OCI-LY3 (cell line): ENCODE data around the gene AVEN.

Source experiments
- H2AFZ ChIP-seq: fragments of 200-600, 300-600 bp; shearing (Covaris generic); 2 replicates; pipeline ENCODE4 v1.6.0; 2014; ENCODE audit warnings: antibody characterized with exemption, low read depth, low read length
- H3K27ac ChIP-seq: fragments of 200-600, 300-600 bp; sonication (generic); 2 replicates; pipeline ENCODE4 v1.5.1; 2014; ENCODE audit warnings: mild to moderate bottlenecking, low read length, moderate library complexity, mixed read lengths
- H3K27me3 ChIP-seq: fragments of 200-600, 300-600 bp; sonication (generic); 2 replicates; pipeline ENCODE4 v1.6.1; 2014; ENCODE audit warnings: low read depth, low read length, mixed read lengths
- H3K36me3 ChIP-seq: fragments of 200-600, 300-600 bp; sonication (generic); replicated peaks from 2 replicates; pipeline ENCODE3; 2014; ENCODE audit warnings: low read depth, low read length, mixed read lengths
- H3K4me1 ChIP-seq: fragments of 300-600, 200-600 bp; sonication (generic); 2 replicates; pipeline ENCODE4 v1.6.1; 2014; ENCODE audit warnings: low read length, mixed read lengths
- H3K4me2 ChIP-seq: fragments of 200-600, 300-600 bp; sonication (generic); 2 replicates; pipeline ENCODE4 v1.6.1; 2014; ENCODE audit warnings: low read length, mixed read lengths
- H3K4me3 ChIP-seq: fragments of 300-600, 200-600 bp; sonication (generic); 2 replicates; pipeline ENCODE4 v1.5.1; 2014; ENCODE audit warnings: antibody characterized with exemption, mild to moderate bottlenecking, low read length, moderate library complexity
- H3K79me2 ChIP-seq: fragments of 300-600, 200-600 bp; shearing (Covaris generic); 2 replicates; pipeline ENCODE4 v1.6.1; 2014; ENCODE audit warnings: mild to moderate bottlenecking, low read length, mixed read lengths
- H3K9ac ChIP-seq: fragments of 300-600, 200-600 bp; shearing (Covaris generic); 2 replicates; pipeline ENCODE4 v1.6.0; 2014; ENCODE audit warnings: mild to moderate bottlenecking, low read length, moderate library complexity
- H3K9me3 ChIP-seq: fragments of 200-600, 300-600 bp; shearing (Covaris generic); 2 replicates; pipeline ENCODE4 v1.6.1; 2014; ENCODE audit warnings: low read length, mixed read lengths; ENCODE audit not compliant: insufficient read depth
- H4K20me1 ChIP-seq: fragments of 200-600, 300-600 bp; sonication (generic); 2 replicates; pipeline ENCODE4 v1.6.1; 2016; ENCODE audit warnings: low read length, mixed read lengths; ENCODE audit not compliant: insufficient read depth
- CTCF ChIP-seq: fragments of 200-600, 300-600 bp; sonication (generic); IDR thresholded peaks from 2 replicates; pipeline ENCODE4 v1.5.1; 2014; ENCODE audit warnings: antibody characterized with exemption, low read length, low read depth
- EZH2phosphoT487 ChIP-seq: fragments of 200-600 bp; shearing (Covaris generic); IDR thresholded peaks from 2 replicates; pipeline ENCODE4 v1.6.1; 2018; ENCODE audit warnings: antibody characterized with exemption, mixed run types, low read depth

The AVEN gene

DNA sequence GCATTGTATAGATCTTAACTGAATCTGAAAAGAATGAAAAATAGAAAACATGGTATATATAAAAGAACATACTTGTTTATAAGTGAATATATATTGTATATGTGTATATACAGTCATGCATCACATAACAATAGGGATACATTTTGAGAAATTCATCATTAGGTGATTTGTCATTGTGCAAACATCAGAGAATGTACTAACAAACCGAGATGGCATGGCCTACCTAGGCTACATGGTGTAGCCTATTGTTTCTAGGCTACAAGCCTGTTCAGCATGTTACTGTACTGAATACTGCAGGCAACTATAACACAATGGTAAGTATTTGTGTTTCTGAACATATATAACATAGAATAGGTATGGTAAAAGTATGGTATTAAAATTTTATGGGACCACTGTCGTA is 135.3 kb downstream of the AVEN start:
- Histone ChIP-seq H3K4me3 (no peak overlapping the region), H2AFZ (no peak overlapping the region), H3K4me1 (no peaks in the 10 kb centered on the region), H3K9me3 (no peaks in the 10 kb centered on the region), H3K27ac (no peak overlapping the region), H3K27me3 (no peaks in the 10 kb centered on the region), H3K79me2 (no peaks in the 10 kb centered on the region), H4K20me1 (no peaks in the 10 kb centered on the region), H3K4me2 (no peak overlapping the region), H3K36me3 (no peaks in the 10 kb centered on the region), H3K9ac (no peak overlapping the region)
- TF ChIP-seq CTCF: no peak
- TF ChIP-seq EZH2phosphoT487: no peak

DNA sequence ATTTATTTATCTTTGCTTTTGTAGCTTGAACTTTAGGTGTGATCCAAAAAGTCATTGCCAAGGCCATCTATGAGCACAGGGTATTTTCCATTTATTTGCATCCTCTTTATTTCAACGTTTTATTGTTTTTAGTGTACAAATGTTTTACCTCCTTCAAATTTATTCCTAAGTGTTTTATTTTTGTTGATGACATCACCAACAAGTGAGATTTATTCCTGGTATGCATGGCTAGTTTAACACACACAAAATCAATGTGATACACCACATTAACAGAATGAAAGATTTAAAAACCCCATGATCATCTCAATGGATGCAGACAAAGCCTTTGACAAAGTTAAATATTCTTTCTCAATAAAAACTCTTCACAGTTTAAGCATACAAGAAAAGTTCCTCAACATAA is 137.0 kb downstream of the AVEN start:
- Histone ChIP-seq H3K9me3 (no peaks in the 10 kb centered on the region), H3K9ac (no peak overlapping the region), H3K27ac (no peak overlapping the region), H3K4me3 (no peak overlapping the region), H3K27me3 (no peaks in the 10 kb centered on the region), H3K36me3 (no peaks in the 10 kb centered on the region), H3K4me2 (no peak overlapping the region), H2AFZ (no peak overlapping the region), H3K79me2 (no peaks in the 10 kb centered on the region), H4K20me1 (no peaks in the 10 kb centered on the region), H3K4me1 (no peaks in the 10 kb centered on the region)
- TF ChIP-seq CTCF (no peak), EZH2phosphoT487 (no peak)

- Histone ChIP-seq H3K27ac (no peak overlapping the region), H3K4me3 (no peak overlapping the region), H3K4me1 (no peaks in the 10 kb centered on the region), H3K9me3 (no peaks in the 10 kb centered on the region), H3K9ac (no peak overlapping the region), H4K20me1 (no peaks in the 10 kb centered on the region), H3K36me3 (no peaks in the 10 kb centered on the region), H3K27me3 (no peaks in the 10 kb centered on the region), H3K79me2 (no peaks in the 10 kb centered on the region), H2AFZ (no peak overlapping the region), H3K4me2 (no peak overlapping the region)
- TF ChIP-seq CTCF: no peak
- no peak for TF ChIP-seq EZH2phosphoT487
Observed at GRCh38 chr15:33894193-33894592, 144.8 kb downstream of the AVEN start.

DNA sequence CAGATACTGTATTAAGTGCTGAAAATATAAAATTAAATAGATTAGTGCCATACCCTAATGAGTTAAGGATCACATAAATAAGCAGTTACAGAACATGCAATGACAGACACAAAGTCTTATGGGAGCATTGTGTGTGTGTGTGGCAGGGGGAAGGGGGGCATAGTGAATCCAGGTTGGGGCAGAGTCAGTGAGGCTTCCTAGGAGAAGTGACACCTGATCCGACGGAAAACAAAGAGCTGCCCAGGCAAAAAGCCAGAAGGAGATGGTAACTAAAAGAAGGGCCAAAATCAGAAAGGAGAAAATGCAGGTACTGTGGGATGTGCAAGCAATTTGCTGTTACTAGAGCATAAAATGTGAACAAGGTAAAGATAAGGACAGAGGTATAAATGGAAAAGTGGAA is 150.8 kb downstream of the AVEN start:
- no peak overlapping the region for H3K9ac ChIP-seq
- H3K27ac ChIP-seq: no peak overlapping the region
- H3K27me3 ChIP-seq: no peaks in the 10 kb centered on the region
- no peaks in the 10 kb centered on the region for H3K79me2 ChIP-seq
- TF ChIP-seq CTCF: no peak
- no peak for TF ChIP-seq EZH2phosphoT487
- H3K9me3 ChIP-seq: no peaks in the 10 kb centered on the region
- H3K4me1 ChIP-seq: no peaks in the 10 kb centered on the region
- no peak overlapping the region for H2AFZ ChIP-seq
- no peaks in the 10 kb centered on the region for H3K36me3 ChIP-seq
- no peak overlapping the region for H3K4me2 ChIP-seq
- H4K20me1 ChIP-seq: no peaks in the 10 kb centered on the region
- H3K4me3 ChIP-seq: no peak overlapping the region
